OCI-M1 (cell line): Measurements from ENCODE around the gene SLC22A1.

ENCODE experiments used
- DNase-seq: peaks from one replicate; lab custom pipeline; 2025; lab: John Stamatoyannopoulos, UW

Gene SLC22A1

DNA sequence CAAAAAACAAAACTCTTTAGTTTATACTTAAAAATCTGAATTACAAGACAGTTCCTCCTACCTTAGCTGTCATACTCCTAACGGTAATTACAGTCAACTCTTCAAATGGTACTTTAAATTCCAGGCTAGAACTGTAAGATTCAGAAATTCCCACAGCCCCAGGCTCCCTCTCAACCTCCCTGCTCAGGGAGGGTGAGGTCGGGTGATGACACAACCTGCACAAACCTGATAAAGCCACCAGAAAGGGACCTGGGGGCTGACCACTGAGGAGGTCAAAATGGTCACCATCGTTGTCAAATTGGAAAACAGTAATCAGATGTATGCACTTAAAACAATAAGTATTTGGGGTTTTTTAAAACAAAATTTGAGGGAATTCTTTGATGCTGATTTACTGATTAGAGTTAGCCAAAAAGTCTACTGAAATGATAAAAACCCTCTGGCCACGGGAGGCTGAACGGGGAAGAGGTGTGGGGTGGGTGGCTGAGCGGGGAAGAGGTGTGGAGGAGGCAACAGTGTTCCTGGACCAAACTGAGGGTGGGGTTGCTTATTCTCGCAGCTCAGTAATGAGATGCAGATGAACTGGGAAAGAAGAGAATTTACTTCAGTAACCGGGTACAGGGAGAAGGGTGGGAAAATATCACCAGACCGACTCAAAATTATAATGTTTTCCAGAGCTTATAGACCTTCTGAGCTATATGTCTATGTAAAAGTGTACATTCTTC is 52.4 kb downstream of the SLC22A1 start:
- DNase-seq: no peak

DNA sequence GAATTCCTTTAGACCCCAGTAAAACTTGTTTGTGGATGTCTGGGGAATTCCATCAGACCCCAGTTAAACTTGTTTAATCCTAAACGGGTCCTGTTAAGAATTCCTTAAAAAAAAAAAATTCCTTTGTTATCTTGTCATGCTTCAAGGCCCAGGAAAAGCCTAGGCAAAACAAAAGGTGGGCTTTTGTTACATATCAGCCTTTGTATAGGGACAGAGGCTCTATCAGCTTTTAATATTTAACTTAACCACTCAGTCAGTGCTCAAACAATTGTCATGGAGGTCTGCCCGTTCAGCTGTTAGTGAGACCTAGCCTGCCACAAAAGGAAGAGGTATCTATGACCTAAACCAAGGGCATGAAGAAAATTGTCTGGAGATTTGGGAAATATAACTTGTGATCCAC is 53.1 kb downstream of the SLC22A1 start:
- no peak for DNase-seq

DNA sequence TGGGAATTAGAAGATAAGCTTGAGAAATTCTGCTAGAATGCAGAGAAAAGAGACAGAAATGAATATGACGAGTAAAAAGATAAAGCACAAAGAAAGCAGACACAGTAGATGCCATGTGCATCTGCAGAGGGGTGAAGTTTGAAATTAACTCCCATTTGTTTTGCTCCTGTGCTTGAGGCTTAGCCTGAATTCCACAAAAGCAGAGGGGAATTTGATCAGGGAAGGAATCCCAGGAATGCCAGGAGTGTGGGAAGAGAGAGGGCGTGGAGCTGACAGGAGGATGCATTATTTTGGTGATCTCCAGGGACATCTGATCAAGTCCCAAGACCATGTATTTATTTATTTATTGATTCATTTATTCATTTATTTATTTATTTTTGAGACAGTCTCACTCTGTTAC is 55.6 kb downstream of the SLC22A1 start:
- no peak for DNase-seq

DNA sequence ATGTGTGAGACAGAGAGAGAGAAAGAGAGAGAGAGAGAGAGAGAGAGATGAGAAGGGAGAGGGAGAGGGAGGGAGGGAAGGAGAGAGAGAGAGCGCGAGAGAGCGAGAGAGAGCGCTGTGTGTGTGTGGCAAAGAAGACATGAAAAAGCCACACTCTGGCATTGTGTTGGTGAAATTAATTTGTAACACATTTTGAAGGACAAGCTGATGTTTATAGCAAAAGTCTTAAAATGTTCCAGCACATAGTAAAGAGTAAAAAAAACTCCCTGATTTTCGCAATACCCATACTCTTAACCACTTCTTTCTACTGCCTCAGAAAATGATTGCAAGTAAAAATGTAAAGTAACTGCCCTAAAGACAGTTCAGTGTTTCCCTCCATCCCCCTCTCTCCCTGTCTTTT is 56.7 kb downstream of the SLC22A1 start:
- DNase-seq: no peak

DNA sequence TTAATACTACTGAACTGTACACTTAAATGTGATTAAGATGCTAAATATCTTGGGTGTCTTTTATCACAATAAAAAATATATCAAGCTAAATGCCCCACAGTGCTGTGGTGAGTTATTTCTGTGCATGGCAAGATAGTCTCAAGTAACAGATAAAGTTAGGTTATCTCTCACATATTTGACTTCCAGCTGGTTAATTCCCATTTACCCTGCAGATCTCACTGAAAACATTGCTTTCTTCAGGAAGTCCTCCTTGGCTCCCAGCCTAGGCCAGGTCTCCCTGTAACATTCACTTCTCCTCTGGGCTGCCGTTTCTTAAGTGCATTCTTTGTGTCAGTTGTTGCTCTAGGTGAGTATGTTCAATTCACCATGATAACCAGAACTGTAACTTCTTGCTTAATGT is 59.1 kb downstream of the SLC22A1 start:
- peak; percentile 49 for DNase-seq

DNA sequence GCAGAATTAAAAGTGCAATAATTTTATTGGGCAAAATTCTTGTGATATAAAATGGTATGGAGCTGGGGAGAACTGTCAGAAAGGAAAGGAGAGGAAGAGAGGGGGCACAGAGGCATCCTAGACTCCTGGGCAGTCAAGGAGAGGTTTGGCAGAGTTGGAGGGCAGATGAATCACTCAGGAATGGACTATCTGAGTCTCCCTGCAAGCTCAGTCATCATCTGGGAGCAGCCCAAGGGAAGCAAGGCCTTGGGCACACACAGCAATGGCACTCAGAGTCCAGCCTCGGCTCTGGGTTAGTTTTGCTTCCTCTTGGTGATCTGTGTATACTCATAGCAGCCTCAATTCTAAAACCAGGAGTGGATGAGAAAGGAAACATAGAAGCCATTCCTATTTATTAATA is 67.2 kb downstream of the SLC22A1 start:
- no peak for DNase-seq

DNA sequence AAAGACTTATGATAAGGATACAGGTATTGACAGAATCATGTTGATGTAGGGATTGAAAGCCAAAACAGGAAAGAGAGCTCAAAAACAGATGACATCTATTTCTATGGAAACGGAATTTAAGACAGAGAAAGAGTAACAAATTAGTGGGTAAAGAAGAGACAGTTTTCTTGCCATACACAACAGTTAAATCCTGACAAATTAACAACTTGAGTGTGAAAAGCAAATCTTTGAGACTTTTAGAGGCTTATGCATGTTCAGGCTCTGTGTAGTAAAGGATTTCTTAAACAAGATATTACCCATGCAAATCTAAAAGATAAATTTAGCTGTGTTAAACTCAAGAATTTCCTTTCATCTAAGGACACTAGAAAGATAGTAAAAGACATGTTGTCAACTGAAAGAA is 68.5 kb downstream of the SLC22A1 start:
- no peak for DNase-seq

DNA sequence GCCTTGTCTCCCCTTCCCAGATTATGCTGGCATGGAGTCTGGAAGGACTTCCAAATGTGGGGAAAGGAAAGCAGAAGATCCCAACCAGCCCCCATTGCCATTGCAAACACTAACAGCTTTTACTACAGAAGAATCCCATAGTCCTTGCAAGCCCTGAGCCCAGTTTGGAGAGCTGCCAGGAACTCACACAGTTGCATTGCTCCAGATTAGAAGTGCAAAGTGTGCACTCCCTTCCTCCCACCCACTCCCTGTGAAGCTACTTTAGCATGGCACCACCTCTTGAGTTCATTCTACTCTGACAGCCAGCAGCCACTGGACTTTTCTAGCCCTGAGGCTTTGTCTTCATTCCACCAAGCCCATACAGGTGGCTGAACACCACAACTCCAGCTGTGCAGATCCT is 69.4 kb downstream of the SLC22A1 start:
- DNase-seq: no peak

DNA sequence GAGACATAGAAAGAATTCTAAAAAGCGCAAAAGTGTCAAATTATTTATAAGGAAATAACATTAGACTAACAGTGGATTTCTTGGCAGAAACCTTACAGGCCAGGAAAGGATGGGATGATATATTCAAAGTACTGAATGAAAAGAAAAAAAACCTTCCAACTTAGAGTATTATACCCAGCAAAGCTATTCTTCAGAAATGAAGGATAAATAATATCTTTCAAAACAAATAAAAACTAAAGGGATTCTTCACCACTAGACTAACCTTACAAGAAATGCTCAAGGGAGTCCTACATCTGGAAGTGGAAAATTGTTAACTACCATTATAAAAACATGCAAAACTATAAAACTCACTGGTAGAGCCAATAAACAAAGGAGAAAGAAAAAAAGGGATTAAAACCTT is 71.2 kb downstream of the SLC22A1 start:
- DNase-seq: peak; percentile 69

DNA sequence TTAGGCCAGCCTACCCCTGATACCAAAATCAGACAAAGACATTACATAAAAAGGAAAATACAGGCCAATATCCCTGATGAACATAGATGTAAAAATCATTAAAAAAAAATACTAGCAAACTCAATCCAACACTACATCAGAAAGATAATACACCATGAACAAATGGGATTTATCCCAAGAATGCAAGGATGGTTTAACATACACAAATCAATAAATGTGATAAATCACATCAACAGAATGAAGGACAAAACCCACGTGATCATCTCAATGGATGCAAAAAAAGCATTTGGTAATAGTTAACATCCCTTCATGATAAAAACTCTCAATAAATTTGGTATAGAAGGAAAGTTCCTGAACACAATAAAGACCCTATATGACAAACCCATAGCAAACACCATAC is 73.2 kb downstream of the SLC22A1 start:
- no peak for DNase-seq

DNA sequence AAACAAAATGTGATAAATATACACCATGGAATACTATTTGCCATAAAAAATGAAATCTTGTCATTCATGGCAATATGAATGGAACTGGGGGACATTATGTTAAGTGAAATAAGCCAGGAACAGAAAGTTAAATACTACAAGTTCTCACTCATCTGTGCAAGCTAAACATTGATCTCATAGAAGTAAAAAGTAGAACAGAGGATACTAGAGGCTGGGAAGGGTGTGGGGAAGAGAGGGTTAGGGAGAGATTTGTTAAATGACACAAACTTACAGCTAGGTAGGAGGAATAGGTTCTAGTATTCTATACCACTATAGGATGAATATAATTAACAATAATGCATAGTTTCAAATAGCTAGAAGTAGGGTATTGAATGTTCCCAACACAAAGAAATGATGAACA is 76.0 kb downstream of the SLC22A1 start:
- DNase-seq: no peak

DNA sequence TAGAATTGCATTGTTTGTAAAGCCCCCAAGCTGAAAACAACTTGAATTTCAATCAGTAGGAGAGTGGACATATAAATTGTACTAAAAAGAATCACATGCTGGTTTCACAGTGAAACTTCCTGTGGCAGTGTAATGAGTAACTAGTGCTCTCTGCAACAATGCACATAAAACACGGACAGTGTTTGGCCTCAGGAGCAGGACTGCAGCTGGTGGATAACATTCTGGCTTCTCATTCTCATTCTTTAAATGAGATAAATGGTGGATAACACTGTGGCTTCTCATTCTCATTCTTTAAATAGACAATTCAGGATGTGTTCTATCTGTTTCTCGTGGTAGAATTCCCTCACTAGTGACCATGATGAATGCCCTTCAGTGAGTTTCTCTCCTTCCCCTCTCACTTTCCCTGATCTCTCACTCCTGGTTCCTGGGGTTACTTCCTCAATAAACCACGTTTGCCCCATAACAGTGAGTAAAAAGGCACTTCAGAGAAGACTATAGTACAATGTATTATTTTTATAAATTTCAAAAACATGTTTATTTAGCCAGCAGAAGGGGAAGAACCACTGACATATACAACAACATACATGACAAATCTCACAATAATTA is 77.1 kb downstream of the SLC22A1 start:
- DNase-seq: peak; percentile 68

DNA sequence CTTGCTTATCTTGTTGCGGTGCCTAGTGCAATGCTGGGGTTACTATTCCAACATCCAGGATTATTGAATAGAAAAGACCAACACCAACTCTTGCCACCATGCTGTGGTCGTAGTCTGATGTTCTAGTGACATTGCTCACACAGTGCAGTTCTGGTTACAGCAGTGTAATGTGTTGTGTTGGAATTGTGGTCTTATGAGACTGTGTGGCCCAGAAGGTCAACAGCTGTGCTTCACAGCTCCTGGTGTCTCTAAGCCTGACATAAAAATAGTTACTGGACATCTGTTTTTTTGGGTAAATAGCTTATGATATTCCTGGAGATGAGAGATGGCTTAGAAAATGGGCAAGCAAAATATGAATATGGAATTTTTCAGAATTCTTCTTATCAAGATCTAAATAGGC is 79.4 kb downstream of the SLC22A1 start:
- no peak for DNase-seq

DNA sequence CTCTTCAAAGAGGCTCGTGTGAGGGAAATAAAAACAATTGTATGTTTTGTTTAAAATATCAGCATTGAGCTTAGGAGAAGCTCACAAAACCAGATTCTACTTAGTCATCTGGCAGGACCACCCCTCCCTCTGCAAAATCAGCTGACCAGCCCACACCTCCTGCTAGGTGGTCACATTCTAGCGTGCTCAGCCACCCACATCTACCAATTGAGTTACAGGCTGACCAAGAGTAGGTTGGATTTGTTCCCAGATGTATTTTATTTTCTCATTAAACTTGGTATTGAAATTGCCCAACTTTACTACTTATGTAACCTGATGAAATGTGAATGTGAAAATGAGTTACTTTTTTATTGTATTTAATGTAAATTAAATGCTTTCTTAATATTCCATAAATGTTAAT is 80.8 kb downstream of the SLC22A1 start:
- no peak for DNase-seq

DNA sequence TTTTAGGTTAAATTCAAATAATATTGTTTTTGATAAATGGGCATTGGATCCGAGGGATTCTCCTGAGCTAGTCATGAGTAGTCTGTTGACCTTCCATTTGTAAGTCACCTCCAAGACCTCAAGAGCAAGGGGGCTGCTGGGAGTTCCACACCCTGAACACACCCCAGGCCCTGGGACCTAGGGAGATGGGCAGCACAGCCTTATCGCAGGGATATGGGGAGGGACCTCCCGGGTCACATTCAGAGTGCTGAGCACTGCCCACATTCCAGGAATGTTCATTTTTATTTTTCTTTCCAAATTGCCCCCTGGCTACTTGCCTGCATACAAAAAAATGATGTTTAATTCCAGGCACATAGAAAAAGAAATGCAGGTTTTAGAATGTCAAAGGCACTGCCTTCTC is 81.5 kb downstream of the SLC22A1 start:
- DNase-seq: no peak

DNA sequence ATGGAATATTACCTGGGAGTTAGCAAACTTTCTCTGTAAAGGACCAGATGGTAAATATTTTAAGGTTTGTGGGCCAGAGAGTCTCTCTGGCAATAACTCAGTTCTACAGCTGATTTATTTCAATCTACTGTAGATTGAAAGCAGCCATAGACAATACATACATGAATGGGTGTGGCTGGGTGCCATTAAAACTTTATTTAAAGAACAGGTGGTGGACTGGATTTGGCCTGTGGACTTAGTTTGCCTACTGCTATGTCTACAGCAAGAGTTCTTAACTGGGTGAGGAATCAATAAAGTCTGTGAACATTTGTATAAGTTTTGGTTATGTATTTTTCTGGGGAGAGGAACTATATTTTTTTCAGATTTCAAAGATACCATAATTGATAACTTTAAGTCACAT is 81.9 kb downstream of the SLC22A1 start:
- no peak for DNase-seq

DNA sequence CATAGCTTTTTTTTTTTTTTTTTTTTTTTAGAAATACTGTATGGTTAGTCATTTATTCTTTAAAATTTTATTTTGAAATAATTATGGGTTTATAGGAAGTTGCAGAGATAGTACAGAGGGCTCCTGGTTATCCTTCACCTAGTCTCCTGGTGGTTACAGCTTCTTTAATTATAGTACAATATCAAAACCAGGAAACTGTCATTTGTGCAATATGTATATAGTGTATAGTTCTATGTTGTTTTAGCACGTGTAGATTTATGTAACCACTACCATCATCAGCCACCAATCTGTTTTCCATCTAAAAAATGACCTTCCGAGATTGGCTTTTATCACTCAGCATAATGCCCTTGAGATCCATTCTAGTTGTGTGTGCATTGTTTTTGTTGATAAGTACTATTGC is 82.3 kb downstream of the SLC22A1 start:
- DNase-seq: no peak

DNA sequence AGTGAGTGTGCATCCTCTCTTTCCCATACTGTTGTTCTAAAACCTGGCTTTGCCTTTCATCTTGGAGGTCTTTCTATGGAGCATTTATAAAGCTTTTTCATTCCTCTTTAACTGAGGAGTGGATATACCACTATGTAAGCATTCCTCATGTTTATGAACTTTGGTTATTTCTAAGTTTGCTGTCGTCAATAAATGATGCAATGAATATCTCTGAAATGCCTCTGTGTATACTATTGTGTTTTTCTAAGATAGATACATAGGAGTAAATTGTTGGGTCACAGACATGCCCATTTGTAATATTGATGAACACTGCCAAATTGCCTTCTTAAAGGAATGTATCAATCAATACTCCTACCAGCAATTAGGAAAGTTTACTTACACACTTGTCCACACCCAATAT is 83.1 kb downstream of the SLC22A1 start:
- DNase-seq: no peak

DNA sequence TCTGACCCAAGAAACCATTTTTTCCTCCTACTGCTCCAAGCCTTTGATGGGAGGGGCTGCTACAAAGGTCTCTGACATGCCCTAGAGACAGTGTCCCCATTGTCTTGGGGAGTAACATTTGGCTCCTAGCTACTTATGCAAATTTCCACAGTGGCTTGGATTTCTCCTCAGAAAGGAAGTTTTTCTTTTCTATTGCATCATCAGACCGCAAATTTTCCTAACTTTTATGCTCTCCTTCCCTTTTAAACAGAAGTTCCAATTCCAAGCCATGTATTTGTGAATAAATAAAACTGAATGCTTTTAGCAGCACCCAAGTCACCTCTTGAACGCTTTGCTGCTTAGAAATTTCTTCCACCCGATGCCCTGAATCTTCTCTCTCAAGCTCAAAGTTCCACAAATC is 86.0 kb downstream of the SLC22A1 start:
- no peak for DNase-seq
